Mucosa of gallbladder (tissue), 1 donor: Measurements from ENCODE around the gene PYGB. TPM values are rescaled to one million over a fixed set of nuclear protein-coding genes. Genes with fewer than 3 reads are reported as not detected.
"Not testable (repeated sequence)": the region's sequence is repeated elsewhere in the genome, so short reads cannot be mapped to it uniquely, and the experiment has no call there.

Experiments
- DNase-seq: peaks from one replicate; pipeline ENCODE4 v3.0.0-alpha.2; 2020; ENCODE audit warnings: low spot score
- total RNA-seq: library from RNA; stranded (reverse); gene quantifications from one replicate; pipeline ENCODE4 v1.2.1, GENCODE V29; 2021
- donor health status: DM: no; HTN: no; CAD: no.

Gene PYGB
- total RNA-seq, 1 donor from 2014 or later = 99.5 TPM

DNA sequence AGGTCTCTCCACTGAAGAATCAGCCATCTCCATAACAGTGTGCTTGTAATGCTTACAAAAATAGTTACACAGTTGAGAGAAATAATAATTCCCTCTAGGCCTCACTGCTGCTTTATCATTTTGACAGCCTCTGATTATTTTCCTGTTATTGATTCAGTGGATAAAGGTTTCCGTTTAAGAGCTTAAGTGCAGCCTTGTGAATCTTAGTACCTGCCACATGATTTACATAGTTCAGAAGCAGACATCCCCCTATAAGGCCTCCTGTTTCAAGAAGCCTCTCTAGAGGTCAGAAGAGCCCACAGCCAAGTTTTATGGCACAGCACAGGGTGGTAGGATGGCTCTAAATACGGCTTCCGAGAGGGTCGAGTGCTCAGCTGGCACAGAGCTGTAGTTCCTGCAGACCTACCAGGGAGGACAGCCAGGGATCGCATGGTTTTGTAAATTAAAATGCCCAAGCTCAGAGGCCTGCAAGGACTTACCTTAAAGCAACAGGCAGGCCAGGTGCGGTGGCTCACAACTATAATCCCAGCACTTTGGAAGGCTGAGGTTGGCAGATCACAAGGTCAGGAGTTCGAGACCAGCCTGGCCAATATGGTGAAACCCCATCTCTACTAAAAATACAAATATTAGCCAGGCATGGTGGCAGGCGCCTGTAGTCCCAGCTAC lies 17.6 kb upstream of the PYGB start:
- DNase-seq = no peak

- DNase-seq = peak; percentile 87
Measured at GRCh38 chr20:25233016-25233772, 14.7 kb upstream of the PYGB start.

DNA sequence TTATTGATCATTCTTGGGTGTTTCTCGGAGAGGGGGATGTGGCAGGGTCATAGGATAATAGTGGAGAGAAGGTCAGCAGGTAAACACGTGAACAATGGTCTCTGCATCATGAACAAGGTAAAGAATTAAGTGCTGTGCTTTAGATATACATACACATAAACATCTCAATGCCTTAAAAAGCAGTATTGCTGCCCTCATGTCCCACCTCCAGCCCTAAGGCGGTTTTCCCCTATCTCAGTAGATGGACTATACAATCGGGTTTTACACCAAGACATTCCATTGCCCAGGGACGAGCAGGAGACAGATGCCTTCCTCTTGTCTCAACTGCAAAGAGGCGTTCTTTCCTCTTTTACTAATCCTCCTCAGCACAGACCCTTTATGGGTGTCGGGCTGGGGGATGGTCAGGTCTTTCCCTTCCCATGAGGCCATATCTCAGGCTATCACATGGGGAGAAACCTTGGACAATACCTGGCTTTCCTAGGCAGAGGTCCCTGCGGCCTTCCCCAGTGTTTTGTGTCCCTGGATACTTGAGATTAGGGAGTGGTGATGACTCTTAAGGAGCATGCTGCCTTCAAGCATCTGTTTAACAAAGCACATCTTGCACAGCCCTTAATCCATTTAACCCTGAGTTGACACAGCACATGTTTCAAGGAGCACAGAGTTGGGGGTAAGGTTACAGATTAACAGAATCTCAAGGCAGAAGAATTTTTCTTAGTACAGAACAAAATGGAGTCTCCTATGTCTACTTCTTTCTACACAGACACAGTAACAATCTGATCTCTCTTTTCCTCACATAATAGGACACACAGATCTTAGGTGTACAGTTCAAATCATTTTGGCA lies 13.7 kb upstream of the PYGB start:
- not testable (repeated sequence) for DNase-seq

- no peak for DNase-seq
Measured at GRCh38 chr20:25236450-25237304, 11.2 kb upstream of the PYGB start.

GRCh38 chr20:25237610-25238318 lies 10.1 kb upstream of the PYGB start:
- peak; percentile 41 for DNase-seq

GRCh38 chr20:25238319-25239037 lies 9.4 kb upstream of the PYGB start:
- no peak for DNase-seq

DNA sequence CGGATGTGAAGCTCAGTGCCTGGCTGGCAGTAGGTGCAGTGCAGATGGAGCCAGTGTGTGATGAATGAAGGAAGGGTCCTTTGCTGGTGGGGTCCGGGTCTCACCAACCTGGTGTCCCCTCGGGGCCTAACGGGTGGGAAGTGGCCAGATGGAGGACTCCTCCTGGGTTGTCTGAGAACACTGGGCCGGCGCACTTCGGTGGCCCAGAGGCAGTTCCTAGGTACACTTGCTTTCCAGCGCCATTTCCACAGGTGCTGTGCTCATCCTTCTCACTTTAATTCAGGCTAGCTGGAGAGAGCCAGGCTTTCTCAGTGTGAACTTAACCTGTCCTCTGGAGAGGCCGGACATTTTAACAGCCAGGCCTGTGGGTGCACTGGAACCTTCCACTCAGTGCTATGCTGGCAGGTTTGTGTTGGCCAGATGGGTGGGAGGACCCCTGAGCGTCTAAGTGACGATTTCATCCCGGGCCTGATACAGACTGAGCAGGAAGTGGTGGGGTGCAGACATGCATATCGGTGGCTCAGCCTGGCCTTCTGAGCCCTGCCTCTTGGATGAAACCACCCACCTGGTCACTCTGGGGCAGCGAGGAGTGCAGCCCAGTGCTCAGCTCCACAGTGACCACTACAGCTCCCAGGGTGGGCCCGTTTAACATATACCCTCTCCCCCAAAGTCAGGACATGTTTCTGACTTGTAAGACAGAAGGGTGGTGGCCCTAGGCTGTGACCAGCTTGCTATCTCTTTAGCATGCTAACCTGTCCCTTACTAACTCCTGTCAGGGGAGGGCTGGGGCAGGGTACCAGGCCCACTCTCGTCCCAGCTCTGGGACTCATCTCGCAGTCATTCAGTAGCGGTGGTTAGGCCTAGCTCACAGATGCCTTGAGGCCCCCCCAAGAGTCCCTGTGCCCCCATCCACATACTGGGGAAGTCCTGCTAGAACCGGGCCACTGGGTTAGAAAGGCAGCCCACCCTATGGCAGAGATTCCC lies 8.2 kb upstream of the PYGB start:
- no peak for DNase-seq

DNA sequence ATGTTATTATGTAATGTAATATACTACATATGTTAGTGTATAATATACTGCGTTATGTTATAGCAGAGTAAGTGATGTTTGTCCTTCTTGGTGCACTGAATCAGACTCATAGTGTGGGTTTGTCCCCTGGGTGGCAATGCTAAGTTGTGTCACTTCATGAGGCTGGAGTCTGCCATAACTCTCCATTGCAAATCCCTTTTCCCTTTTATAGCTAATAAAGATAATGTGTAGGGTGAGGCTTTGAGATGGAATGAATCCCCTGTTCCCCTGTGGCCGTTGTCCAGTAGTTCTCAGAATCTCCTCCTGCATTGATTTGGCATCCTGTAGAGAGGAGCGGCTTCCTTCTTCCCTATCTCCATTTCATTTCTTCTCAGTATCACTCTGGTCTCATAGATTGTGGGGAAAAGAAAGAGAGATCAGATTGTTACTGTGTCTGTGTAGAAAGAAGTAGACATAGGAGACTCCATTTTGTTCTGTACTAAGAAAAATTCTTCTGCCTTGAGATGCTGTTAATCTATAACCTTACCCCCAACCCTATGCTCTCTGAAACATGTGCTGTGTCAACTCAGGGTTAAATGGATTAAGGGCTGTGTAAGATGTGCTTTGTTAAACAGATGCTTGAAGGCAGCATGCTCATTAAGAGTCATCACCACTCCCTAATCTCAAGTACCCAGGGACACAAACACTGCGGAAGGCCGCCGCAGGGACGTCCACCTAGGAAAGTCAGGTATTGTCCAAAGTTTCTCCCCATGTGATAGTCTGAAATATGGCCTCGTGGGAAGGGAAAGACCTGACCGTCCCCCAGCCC lies 6.8 kb upstream of the PYGB start:
- DNase-seq = not testable (repeated sequence)

DNA sequence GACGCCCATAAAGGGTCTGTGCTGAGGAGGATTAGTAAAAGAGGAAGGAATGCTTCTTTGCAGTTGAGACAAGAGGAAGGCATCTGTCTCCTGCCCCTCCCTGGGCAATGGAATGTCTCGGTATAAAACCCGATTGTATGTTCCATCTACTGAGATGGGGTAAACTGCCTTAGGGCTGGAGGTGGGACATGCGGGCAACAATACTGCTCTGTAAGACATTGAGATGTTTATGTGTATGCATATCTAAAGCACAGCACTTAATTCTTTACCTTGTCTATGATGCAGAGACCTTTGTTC lies 6.3 kb upstream of the PYGB start:
- not testable (repeated sequence) for DNase-seq

DNA sequence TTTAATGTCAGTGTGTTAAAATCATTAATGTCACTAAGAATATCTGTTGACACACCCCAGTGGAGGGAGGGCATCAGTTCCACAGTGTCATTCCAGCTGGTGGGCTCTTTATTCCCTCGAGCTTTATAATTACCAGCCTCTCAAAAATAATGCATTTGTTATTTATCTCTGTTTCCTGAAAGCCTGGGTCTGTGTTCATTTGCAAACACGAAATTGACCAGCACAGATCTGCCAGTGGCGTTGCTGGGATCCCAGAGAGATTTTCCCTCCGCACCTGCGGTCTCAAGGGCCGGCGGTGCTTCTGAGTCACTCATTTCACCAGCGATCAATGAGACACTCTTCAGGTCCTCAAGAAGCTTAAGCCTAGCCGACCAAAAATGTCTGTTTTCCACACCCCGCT lies 5.7 kb upstream of the PYGB start:
- DNase-seq = no peak

- no peak for DNase-seq
Measured at GRCh38 chr20:25243416-25243979, 4.4 kb upstream of the PYGB start.

- no peak for DNase-seq
Measured at GRCh38 chr20:25244976-25245375, 2.9 kb upstream of the PYGB start.

- DNase-seq = no peak
Measured at GRCh38 chr20:25245461-25245860, 2.4 kb upstream of the PYGB start.

GRCh38 chr20:25246182-25246999 lies 1.5 kb upstream of the PYGB start:
- no peak for DNase-seq

GRCh38 chr20:25247000-25247517 lies 826 bp upstream of the PYGB start:
- peak; percentile 53 for DNase-seq

DNA sequence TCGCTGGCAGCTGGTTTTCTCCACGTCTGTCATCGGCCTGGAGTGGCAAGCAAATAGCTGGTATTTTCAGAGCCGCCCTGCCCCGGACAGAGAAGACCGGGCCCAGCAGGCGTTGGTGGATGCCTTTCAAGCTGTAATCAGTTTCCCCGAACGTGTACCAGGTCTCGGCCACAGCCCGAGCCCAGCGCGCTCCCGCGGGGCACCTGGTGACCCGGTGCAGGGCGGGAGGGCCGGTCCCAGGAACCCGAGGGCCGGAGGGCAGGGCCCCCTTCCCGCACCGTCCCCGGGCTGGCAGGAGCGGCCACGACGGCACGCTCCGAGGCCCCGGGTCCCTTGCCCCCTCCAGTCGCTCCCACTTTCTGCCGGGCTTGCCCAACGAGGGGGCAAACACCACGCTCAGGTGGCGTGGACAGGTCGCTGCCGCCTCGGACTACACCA lies 348 bp upstream of the PYGB start:
- peak; percentile 34 for DNase-seq

- DNase-seq = no peak
Measured at GRCh38 chr20:25248786-25249172, 894 bp downstream of the PYGB start.
